NCI-H1048 (cell line): ENCODE measurements around the gene PGAP1.

Experiments
- DNase-seq: peaks from one replicate; lab custom pipeline; 2025; lab: John Stamatoyannopoulos, UW

The PGAP1 gene

GRCh38 chr2:196887431-196887830 lies 39.1 kb downstream of the PGAP1 start:
- DNase-seq, result no peak

- no peak for DNase-seq
These were observed 42.1 kb downstream of the PGAP1 start for GRCh38 chr2:196884368-196884767.

DNA sequence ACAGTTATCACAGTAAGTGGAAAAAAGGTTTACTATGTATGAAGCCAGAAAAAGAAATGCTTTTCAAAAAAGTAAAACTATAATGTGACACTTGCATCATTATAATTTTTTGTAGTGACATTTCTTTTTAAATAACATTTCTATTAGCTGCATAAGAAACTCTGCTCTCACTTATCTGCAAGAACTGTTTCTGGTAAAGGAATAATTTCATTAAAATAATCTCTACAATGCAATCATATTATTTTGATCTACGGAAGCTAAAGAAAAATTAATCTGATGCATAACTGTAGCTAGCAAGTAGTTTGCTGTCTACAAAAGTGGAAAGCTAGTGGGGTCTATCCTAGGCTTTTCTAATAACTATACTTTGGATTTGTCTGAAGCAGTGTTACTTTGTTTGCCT lies 50.1 kb downstream of the PGAP1 start:
- DNase-seq, result no peak

GRCh38 chr2:196875414-196875813 lies 51.1 kb downstream of the PGAP1 start:
- no peak for DNase-seq

DNA sequence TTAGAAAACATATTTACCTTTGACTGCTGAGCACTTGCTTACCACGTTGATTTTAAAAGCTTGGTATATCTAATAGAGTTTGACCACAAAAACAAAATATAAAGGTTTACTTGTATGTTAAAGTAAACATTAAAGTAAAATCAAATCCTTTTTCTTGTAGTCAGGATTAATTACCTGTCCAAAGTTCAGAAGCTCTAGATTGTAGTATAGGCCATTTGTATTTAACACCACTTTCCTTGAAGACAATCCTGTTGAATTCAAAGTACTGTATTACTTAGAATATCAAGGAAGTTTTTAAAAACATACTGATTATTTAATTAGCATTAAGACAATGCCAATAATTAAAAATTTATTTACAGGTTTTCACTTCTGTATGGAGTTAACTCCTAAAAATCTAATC lies 53.0 kb downstream of the PGAP1 start:
- DNase-seq, result no peak

GRCh38 chr2:196854629-196855028 lies 71.9 kb downstream of the PGAP1 start:
- DNase-seq, result no peak

DNA sequence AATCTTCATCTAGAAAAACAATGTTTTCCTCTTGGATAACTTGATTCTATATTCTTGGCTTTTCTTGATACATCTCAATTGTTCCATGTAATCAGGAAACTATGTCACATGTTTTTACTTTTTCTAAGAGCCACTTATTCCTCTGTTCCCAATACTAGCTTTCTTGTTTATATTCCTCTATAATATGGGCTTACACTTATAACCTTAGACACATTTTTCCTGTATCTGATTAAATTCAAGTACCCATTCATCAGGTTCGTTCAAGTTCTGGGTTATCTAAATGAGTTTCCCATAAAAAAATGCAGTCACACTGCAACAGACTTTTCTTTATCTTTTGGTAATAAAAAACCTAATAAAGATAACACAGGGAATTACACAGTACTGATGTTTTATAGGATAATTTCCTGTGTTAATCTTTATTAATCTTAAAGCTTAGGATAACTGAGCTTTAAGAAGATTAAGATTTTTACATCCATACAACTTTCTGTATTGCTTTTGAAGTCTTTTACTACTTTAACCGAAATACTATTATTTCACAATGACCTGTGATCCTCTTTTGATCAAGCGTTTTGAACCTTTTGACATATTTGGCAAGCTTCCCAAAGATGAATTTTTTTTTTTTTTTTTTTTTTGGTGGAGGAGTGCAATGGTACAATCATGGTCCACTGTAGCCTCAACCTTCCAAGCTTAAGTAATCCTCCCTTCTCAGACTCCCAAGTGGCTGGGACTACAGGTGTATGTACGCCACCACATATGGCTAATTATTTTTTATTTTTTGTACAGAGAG lies 73.0 kb downstream of the PGAP1 start:
- no peak for DNase-seq

DNA sequence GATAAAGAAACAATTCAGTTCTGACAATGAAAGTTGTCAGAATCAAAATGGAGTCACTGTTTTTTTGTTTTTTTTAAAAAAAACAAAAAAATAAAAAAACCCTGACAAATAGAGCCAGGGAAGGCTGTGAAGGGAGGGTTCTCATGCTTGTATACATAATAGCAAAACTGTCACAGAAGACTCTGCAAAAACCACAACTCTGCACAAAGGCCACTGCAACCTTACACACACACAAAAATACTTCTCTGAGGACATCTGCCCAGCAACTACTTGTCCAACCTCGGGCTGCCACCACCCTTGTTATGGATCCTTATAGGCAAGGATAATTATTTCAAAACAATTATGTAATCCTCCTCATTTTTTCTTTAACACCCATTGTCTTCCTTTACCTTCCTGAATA lies 75.4 kb downstream of the PGAP1 start:
- no peak for DNase-seq

DNA sequence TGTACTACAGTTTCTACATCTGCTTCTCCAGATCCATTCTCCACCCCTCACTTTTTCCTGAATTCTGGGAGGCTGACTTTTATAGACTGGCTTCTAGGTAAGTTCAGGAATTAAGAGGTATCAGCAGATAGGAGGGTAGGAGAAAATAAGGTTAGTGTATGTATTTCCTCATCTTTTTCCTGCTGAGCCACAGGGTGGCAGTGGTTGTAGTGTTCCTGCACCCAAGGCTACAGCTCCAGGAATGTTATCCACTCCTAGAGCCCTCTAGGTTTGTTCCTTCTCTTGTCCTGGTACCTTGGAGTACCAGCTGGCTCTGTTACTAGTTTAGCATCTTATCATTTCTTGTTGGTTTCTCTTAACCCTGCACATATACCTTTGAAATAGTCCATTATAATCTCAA lies 76.6 kb downstream of the PGAP1 start:
- DNase-seq, result no peak

DNA sequence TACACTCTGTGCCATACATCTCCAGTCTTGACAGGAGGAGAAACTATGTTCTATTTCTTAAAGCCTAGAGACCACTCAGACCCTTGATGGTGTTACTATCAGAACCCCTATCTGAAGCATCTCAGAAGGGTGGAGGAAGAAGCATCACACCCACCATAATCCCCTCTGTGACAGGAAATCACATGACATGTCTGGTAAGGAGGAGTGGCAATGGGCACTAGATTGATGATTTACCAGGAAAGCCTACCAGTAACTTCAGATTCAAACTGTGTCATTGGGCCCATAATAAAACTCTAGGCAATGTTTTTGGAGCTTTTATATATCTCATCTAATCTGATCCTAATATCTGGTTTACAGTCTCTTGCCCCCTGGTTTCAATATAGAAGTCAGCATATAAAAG lies 80.2 kb downstream of the PGAP1 start:
- DNase-seq, result no peak

DNA sequence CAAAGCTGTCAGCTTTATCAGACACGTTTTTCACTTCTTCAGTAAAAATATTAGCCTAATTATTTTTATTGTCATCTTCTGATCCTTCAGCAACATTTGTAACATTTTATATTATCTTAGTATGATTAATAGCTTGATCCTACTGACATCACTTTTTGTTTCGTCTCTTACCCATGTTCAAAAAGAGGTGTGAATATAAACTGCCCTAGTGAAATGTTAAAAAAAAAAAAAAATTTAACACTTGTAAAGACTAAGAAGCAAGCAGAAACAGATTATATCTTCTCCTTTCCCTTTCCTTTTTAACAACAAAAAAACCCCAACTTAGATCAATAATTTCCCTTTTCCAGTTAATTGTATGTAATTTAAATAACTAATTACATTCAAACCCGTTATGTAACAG lies 81.1 kb downstream of the PGAP1 start:
- no peak for DNase-seq

GRCh38 chr2:196840171-196840570 lies 86.3 kb downstream of the PGAP1 start:
- no peak for DNase-seq

GRCh38 chr2:196839574-196839973 lies 86.9 kb downstream of the PGAP1 start:
- DNase-seq, result no peak

- no peak for DNase-seq
These were observed 90.1 kb downstream of the PGAP1 start for GRCh38 chr2:196836440-196836839.

- DNase-seq, result no peak
These were observed 95.8 kb downstream of the PGAP1 start for GRCh38 chr2:196830701-196831100.

DNA sequence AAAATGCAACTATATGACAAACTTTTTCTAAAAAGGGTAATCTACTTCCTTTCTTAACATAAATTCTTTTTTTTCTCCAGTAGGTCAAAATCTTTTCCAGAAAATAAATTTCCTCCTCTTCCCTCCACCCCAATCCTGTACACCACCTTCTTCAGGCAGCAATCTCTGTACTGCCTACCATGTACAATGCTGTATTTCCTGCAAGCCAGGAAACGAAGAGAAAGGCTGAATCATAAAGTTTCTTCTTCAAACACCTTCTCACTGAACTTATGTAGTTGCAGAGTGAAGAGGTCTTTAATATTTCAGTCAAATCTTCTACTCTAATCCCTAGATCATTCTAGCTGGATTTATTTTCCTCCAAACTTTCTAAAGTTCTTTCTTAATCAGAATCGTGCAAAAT lies 99.2 kb downstream of the PGAP1 start:
- DNase-seq, result no peak

DNA sequence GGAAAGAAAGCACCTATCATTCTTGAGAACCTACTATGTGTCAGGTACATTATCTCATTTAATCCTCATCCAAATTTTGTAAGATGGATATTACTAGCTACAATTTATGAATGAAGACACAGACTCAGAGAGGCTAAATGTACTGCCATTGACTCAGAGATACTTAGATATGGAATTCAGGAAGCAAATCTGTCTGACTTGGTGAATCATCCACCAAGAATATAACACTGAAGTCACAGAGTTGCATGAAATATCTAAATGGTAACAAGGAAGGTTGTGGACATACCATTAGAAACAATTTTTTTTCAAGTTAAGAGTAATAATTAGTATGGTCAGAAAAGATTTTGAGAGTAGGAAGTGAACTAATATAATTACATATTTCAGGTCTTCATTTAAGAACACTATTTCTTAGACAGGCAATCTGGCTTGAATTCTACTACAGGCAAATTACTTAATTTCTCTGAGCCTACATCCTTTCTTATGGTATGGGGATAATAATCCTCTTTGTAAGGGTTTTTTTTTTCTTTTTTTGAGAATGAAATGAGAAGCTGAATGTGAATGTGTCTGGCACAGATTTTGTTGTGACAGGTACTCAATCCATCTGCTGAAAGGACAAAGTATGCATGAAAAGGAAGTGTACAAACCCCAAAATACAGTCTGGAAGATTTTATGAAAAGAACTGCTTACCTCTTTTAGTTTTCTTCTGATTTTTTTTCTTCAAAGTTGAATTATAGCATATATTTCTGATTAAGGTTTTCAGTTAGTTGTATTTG lies 102.6 kb downstream of the PGAP1 start:
- no peak for DNase-seq

GRCh38 chr2:196821195-196821594 lies 105.3 kb downstream of the PGAP1 start:
- no peak for DNase-seq

GRCh38 chr2:196809260-196809659 lies 117.2 kb downstream of the PGAP1 start, which contains the start of gene C2orf66:
C2orf66 (minus strand) TSS chr2:196809355; CDS start chr2:196809336, 19 bp downstream.
- no peak for DNase-seq

DNA sequence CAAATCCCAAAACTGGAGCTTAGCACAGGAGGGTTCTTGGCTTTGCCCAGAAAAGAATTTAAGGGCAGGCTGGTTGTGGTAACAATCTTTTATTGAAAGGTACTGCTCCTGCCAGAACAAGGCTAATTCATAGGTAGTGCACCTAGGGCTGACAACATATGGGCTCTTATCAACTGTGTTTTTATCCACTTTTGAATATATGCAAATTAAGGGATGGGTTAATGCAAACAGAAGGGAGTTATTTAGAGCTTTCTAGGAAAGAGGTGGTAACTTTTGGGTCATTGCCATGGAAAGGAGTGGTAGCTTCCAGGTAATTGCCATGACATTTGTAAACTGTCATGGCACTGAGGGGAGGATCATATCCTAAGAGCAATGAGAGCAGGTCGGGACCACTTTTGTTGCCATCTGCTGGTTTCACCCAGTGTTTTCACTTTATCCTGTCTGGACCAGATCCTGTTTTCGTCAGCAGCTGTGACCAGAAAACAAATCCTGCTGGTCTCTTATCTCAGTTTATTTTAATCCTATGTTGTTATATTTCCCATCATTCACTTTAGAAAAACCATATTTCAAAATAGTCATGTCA lies 118.3 kb downstream of the PGAP1 start:
- peak; percentile 11 for DNase-seq

DNA sequence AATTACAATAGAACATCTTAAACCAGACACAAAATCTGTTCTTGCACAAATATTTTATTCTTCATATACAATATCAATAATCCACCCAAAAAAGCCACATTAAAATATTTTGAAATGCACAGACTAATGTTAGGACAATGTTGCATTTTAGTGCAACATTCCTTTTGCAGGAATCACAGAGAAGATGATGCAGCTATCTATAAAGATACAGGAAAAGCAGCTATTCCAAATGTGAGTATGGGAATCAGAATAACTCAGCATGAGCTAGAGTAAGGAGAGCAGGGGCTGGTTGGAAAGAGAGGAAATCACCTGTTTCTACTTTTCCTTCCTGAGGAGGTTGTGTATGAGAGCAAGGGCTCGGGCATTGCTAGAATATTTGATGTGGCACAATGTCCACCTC lies 122.1 kb downstream of the PGAP1 start:
- DNase-seq, result no peak

GRCh38 chr2:196802401-196802800 lies 124.1 kb downstream of the PGAP1 start:
- DNase-seq, result no peak

DNA sequence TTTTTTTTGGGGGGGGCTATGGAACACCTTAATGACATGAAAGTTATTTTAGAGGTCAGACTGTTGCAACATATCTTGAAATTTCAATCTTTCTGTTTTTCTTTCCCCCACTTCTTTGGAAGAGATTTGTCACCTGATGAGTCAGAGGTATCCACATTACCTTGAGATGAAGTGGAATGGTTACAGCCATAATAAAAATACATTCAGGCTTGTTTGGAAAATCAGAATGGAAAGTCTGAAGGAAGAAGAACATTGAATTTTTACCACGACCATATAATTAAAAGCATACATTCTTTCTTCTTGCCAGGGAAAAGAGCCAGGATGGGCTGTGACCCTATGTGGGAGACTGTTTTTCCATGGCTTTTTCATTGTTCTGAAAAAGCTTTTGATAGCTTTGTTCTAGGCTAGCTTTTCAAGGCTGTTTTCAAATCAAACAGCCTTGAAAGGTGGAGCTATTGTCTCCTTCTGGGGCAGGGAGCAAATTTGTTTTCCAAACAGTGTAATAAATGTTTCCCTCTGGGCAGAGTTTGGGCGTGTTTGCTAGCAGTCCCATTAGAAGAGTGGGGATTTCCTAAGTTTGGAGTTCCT lies 124.7 kb downstream of the PGAP1 start:
- no peak for DNase-seq
